ENCODE results near the gene TBC1D4. TPM values are rescaled to one million over a fixed set of nuclear protein-coding genes. Genes with fewer than 3 reads are reported as not detected.

The TBC1D4 gene
- polyA plus RNA-seq, 1 donor from 2014 or later: 3.9 TPM

DNA sequence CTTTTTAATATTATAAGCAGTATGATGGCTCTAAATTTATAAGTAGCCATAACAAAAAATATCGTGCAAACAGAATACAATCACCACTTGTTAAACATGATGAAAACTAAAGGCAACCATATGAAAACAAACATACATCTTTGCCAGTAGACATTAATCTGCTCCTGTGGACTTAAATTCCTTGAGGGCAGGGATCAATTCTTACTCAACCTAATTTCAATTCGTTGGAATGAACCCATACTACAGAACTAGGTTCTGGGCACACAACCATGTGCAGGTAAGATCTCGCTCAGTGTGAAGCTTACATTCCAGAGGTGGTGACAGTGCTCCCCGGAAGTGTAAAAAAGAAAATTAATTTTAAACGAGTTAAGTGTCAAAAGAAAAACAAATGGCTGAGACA, 13.4 kb downstream of the TBC1D4 start:
- no peaks in the 10 kb centered on the region for H3K27me3 ChIP-seq (ENCODE audit: insufficient read depth, low read depth, low read length)
- no peaks in the 10 kb centered on the region for H3K9me2 ChIP-seq (ENCODE audit: insufficient read depth, low read length)
- H3K79me2 ChIP-seq (replicated peaks; ENCODE audit: insufficient read depth, low read length): no peaks in the 10 kb centered on the region
- H3K27ac ChIP-seq (ENCODE audit: low read length): no peak overlapping the region
- no peak overlapping the region for H3K9ac ChIP-seq (ENCODE audit: low read length)
- TF ChIP-seq EZH2 (IDR thresholded peaks at IDR 0.05; ENCODE audit: borderline replicate concordance, insufficient read depth, low read length, poor library complexity, severe bottlenecking) (no peak), MXI1 (conservative IDR thresholded peaks at IDR 0.05; ENCODE audit: poor library complexity, severe bottlenecking) (no peak), SMC3 (conservative IDR thresholded peaks at IDR 0.05; ENCODE audit: poor library complexity) (no peak), POLR2AphosphoS5 (IDR thresholded peaks at IDR 0.05) (no peak)
- TF ChIP-seq, protein P1, sequence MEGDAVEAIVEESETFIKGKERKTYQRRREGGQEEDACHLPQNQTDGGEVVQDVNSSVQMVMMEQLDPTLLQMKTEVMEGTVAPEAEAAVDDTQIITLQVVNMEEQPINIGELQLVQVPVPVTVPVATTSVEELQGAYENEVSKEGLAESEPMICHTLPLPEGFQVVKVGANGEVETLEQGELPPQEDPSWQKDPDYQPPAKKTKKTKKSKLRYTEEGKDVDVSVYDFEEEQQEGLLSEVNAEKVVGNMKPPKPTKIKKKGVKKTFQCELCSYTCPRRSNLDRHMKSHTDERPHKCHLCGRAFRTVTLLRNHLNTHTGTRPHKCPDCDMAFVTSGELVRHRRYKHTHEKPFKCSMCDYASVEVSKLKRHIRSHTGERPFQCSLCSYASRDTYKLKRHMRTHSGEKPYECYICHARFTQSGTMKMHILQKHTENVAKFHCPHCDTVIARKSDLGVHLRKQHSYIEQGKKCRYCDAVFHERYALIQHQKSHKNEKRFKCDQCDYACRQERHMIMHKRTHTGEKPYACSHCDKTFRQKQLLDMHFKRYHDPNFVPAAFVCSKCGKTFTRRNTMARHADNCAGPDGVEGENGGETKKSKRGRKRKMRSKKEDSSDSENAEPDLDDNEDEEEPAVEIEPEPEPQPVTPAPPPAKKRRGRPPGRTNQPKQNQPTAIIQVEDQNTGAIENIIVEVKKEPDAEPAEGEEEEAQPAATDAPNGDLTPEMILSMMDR (IDR thresholded peaks at IDR 0.05; ENCODE audit: poor library complexity, severe bottlenecking): no peak
- TF ChIP-seq, protein P2, sequence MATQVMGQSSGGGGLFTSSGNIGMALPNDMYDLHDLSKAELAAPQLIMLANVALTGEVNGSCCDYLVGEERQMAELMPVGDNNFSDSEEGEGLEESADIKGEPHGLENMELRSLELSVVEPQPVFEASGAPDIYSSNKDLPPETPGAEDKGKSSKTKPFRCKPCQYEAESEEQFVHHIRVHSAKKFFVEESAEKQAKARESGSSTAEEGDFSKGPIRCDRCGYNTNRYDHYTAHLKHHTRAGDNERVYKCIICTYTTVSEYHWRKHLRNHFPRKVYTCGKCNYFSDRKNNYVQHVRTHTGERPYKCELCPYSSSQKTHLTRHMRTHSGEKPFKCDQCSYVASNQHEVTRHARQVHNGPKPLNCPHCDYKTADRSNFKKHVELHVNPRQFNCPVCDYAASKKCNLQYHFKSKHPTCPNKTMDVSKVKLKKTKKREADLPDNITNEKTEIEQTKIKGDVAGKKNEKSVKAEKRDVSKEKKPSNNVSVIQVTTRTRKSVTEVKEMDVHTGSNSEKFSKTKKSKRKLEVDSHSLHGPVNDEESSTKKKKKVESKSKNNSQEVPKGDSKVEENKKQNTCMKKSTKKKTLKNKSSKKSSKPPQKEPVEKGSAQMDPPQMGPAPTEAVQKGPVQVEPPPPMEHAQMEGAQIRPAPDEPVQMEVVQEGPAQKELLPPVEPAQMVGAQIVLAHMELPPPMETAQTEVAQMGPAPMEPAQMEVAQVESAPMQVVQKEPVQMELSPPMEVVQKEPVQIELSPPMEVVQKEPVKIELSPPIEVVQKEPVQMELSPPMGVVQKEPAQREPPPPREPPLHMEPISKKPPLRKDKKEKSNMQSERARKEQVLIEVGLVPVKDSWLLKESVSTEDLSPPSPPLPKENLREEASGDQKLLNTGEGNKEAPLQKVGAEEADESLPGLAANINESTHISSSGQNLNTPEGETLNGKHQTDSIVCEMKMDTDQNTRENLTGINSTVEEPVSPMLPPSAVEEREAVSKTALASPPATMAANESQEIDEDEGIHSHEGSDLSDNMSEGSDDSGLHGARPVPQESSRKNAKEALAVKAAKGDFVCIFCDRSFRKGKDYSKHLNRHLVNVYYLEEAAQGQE (IDR thresholded peaks at IDR 0.05; ENCODE audit: borderline replicate concordance): no peak
- no peaks in the 10 kb centered on the region for H3K9me3 ChIP-seq (ENCODE audit: low read length)
- no peaks in the 10 kb centered on the region for H3K36me3 ChIP-seq (ENCODE audit: insufficient read depth, low read length)
- no peaks in the 10 kb centered on the region for H4K20me1 ChIP-seq (ENCODE audit: insufficient read depth)
- H2AFZ ChIP-seq (ENCODE audit: low read depth, low read length): no peak overlapping the region
- H3F3A ChIP-seq (ENCODE audit: insufficient read depth, low read length, poor library complexity, severe bottlenecking): no peaks in the 10 kb centered on the region
- no peak overlapping the region for H3K4me3 ChIP-seq (ENCODE audit: low read length)
- H3K4me2 ChIP-seq (ENCODE audit: low read length): no peak overlapping the region

DNA sequence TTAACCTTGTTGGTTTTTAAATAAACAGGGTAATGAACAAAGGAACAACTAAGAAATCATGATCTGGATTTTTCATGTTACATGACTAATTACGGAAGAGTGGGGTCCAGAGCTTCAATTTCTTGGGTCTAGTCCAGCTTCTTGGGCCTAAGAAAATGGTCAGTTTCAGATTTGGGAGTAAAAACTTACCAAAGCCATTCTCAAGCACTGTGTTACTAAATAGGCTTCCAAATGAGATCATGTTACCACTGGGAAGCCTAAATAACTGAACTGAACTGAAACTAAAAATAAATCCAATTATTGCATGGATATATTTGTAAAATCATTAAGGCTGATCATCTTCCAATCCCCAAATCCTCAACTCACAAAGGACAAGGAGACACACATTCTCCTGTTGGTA, 13.9 kb downstream of the TBC1D4 start:
- Histone ChIP-seq H3K27me3 (ENCODE audit: insufficient read depth, low read depth, low read length) (no peaks in the 10 kb centered on the region), H3K79me2 (replicated peaks; ENCODE audit: insufficient read depth, low read length) (no peaks in the 10 kb centered on the region), H3F3A (ENCODE audit: insufficient read depth, low read length, poor library complexity, severe bottlenecking) (no peaks in the 10 kb centered on the region), H3K27ac (ENCODE audit: low read length) (no peak overlapping the region), H3K36me3 (ENCODE audit: insufficient read depth, low read length) (no peaks in the 10 kb centered on the region), H2AFZ (ENCODE audit: low read depth, low read length) (no peak overlapping the region), H3K4me2 (ENCODE audit: low read length) (no peak overlapping the region), H3K9ac (ENCODE audit: low read length) (no peak overlapping the region), H3K4me3 (ENCODE audit: low read length) (no peak overlapping the region), H3K9me2 (ENCODE audit: insufficient read depth, low read length) (no peaks in the 10 kb centered on the region), H3K9me3 (ENCODE audit: low read length) (no peaks in the 10 kb centered on the region), H4K20me1 (ENCODE audit: insufficient read depth) (no peaks in the 10 kb centered on the region)
- TF ChIP-seq SMC3 (conservative IDR thresholded peaks at IDR 0.05; ENCODE audit: poor library complexity): no peak
- TF ChIP-seq TAF1 (IDR thresholded peaks at IDR 0.05; ENCODE audit: low read depth): no peak
- TF ChIP-seq, protein P1 (IDR thresholded peaks at IDR 0.05; ENCODE audit: poor library complexity, severe bottlenecking): no peak
- no peak for TF ChIP-seq RAD21 (conservative IDR thresholded peaks at IDR 0.05)
